ENCODE data around the gene FERMT1. TPM values are rescaled to one million over a fixed set of nuclear protein-coding genes. Genes with fewer than 3 reads are reported as not detected.

FERMT1 gene
- total RNA-seq, 1 donor from 2014 or later, result 1.3 TPM

GRCh38 chr20:6165346-6165745 lies 42.5 kb upstream of the FERMT1 start:
- H3K36me3 Mint-ChIP-seq, result no peaks in the 10 kb centered on the region
- Histone ChIP-seq H3K9ac (no peak overlapping the region), H3F3A (ENCODE audit: low read depth) (no peaks in the 10 kb centered on the region), H3K79me2 (ENCODE audit: low read depth) (no peaks in the 10 kb centered on the region), H3K4me2 (no peak overlapping the region), H3K27me3 (no peaks in the 10 kb centered on the region), H2AFZ (replicated peaks) (no peak overlapping the region), H4K20me1 (ENCODE audit: low read depth) (no peaks in the 10 kb centered on the region), H3K27ac (no peak overlapping the region), H3K36me3 (no peaks in the 10 kb centered on the region), H3K4me1 (no peaks in the 10 kb centered on the region), H3K9me3 (ENCODE audit: low read depth) (no peaks in the 10 kb centered on the region), H3K4me3 (no peak overlapping the region)
- H3K27me3 Mint-ChIP-seq (ENCODE audit: insufficient read depth, low read depth), result peaks cover 4% of the 10 kb centered on the region
- no peak for TF ChIP-seq EZH2phosphoT487 (IDR thresholded peaks at IDR 0.05)
- TF ChIP-seq EZH2 (IDR thresholded peaks at IDR 0.05), result no peak
- no peak for TF ChIP-seq CTCF (IDR thresholded peaks at IDR 0.05)
- H3K4me1 Mint-ChIP-seq, result no peaks in the 10 kb centered on the region
- no peak overlapping the region for H3K27ac Mint-ChIP-seq
- DNase-seq (ENCODE audit: low spot score), result no peak
- H3K4me3 Mint-ChIP-seq, result no peak overlapping the region
- H3K9me3 Mint-ChIP-seq, result peaks cover 6% of the 10 kb centered on the region

GRCh38 chr20:6164421-6165341 lies 41.9 kb upstream of the FERMT1 start:
- Histone ChIP-seq H3K4me3 (no peak overlapping the region), H3K4me1 (no peaks in the 10 kb centered on the region), H3K79me2 (ENCODE audit: low read depth) (no peaks in the 10 kb centered on the region), H3K27me3 (no peaks in the 10 kb centered on the region), H2AFZ (replicated peaks) (no peak overlapping the region), H3F3A (ENCODE audit: low read depth) (no peaks in the 10 kb centered on the region), H3K9me3 (ENCODE audit: low read depth) (no peaks in the 10 kb centered on the region), H3K9ac (no peak overlapping the region), H4K20me1 (ENCODE audit: low read depth) (no peaks in the 10 kb centered on the region), H3K27ac (no peak overlapping the region), H3K36me3 (no peaks in the 10 kb centered on the region), H3K4me2 (no peak overlapping the region)
- peaks cover 6% of the 10 kb centered on the region for H3K9me3 Mint-ChIP-seq
- no peak overlapping the region for H3K27ac Mint-ChIP-seq
- peaks cover 4% of the 10 kb centered on the region for H3K27me3 Mint-ChIP-seq (ENCODE audit: insufficient read depth, low read depth)
- H3K4me1 Mint-ChIP-seq, result no peaks in the 10 kb centered on the region
- H3K36me3 Mint-ChIP-seq, result no peaks in the 10 kb centered on the region
- TF ChIP-seq CTCF (IDR thresholded peaks at IDR 0.05) (no peak), EZH2 (IDR thresholded peaks at IDR 0.05) (no peak), EZH2phosphoT487 (IDR thresholded peaks at IDR 0.05) (no peak)
- H3K4me3 Mint-ChIP-seq, result no peak overlapping the region
- no peak for DNase-seq (ENCODE audit: low spot score)

- Histone ChIP-seq H3K4me1 (no peaks in the 10 kb centered on the region), H3K4me2 (no peak overlapping the region), H4K20me1 (ENCODE audit: low read depth) (no peaks in the 10 kb centered on the region), H3K9me3 (ENCODE audit: low read depth) (peaks cover 15% of the 10 kb centered on the region), H3K27me3 (no peaks in the 10 kb centered on the region), H3K9ac (no peak overlapping the region), H3K79me2 (ENCODE audit: low read depth) (no peaks in the 10 kb centered on the region), H2AFZ (replicated peaks) (peak overlapping the region; percentile 57), H3K36me3 (no peaks in the 10 kb centered on the region), H3K4me3 (no peak overlapping the region), H3K27ac (no peak overlapping the region), H3F3A (ENCODE audit: low read depth) (no peaks in the 10 kb centered on the region)
- no peak for DNase-seq (ENCODE audit: low spot score)
- Mint-ChIP-seq H3K36me3 (no peaks in the 10 kb centered on the region), H3K9me3 (peaks cover 20% of the 10 kb centered on the region), H3K27ac (no peak overlapping the region), H3K4me1 (no peaks in the 10 kb centered on the region), H3K27me3 (ENCODE audit: insufficient read depth, low read depth) (peaks cover 2% of the 10 kb centered on the region), H3K4me3 (no peak overlapping the region)
- TF ChIP-seq EZH2 (IDR thresholded peaks at IDR 0.05), result no peak
- TF ChIP-seq EZH2phosphoT487 (IDR thresholded peaks at IDR 0.05), result no peak
- TF ChIP-seq CTCF (IDR thresholded peaks at IDR 0.05), result no peak
Observed at GRCh38 chr20:6160736-6161135, 37.9 kb upstream of the FERMT1 start.

All from neural progenitor cell (in vitro differentiated cells).